HL-60 (cell line): ENCODE measurements around the gene MRPL37.

ENCODE experiments used
- POLR2AphosphoS5 ChIP-seq: IDR thresholded peaks from 2 replicates; pipeline ENCODE4 v1.6.1; 2012; ENCODE audit warnings: low read depth
- TF ChIP-seq, protein P1 (sequence below): IDR thresholded peaks from one replicate; pipeline ENCODE4 v1.5.1; 2011; ENCODE audit warnings: low read length, control low read depth, inconsistent platforms; ENCODE audit not compliant: insufficient read depth

DNA sequence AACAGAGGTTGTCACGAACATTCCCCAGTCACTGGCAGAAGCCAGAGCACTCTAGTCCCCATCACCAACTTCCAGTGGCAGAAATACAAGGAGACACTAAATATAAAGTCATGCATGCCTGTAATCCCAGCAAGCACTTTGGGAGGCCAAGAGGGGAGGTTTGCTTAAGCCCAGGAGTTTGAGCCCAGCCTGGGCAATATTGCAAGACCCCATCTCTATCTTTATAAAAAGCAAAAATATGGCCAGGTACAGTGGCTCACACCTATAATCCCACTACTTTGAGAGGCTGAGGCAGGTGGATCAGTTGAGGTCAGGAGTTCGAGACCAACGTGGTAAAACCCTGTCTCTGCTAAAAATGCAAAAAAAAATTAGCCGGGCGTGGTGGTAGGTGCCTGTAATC, 6.5 kb upstream of the MRPL37 start:
- TF ChIP-seq, protein P1, sequence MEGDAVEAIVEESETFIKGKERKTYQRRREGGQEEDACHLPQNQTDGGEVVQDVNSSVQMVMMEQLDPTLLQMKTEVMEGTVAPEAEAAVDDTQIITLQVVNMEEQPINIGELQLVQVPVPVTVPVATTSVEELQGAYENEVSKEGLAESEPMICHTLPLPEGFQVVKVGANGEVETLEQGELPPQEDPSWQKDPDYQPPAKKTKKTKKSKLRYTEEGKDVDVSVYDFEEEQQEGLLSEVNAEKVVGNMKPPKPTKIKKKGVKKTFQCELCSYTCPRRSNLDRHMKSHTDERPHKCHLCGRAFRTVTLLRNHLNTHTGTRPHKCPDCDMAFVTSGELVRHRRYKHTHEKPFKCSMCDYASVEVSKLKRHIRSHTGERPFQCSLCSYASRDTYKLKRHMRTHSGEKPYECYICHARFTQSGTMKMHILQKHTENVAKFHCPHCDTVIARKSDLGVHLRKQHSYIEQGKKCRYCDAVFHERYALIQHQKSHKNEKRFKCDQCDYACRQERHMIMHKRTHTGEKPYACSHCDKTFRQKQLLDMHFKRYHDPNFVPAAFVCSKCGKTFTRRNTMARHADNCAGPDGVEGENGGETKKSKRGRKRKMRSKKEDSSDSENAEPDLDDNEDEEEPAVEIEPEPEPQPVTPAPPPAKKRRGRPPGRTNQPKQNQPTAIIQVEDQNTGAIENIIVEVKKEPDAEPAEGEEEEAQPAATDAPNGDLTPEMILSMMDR, result no peak
- TF ChIP-seq POLR2AphosphoS5, result no peak
